Measurements from ENCODE around the gene ZNF577.
A peak's percentile ranks its signal among the peaks of the same experiment; 100 is the strongest.

Gene ZNF577

GRCh38 chr19:51903192-51903591 lies 15.4 kb upstream of the ZNF577 start:
- peaks cover 66% of the 10 kb centered on the region for H3K79me2 ChIP-seq (ENCODE audit: insufficient read depth, low read length)
- H3K4me3 ChIP-seq (ENCODE audit: low read length, poor library complexity, severe bottlenecking): peak overlapping the region; percentile 80
- H3K9me3 ChIP-seq (ENCODE audit: insufficient read depth, low read depth, low read length): peaks cover 17% of the 10 kb centered on the region; the same call in 1 of the 2 replicates
- H3K4me1 ChIP-seq (ENCODE audit: insufficient read depth, low read length, poor library complexity, severe bottlenecking): peaks cover 16% of the 10 kb centered on the region
- H4K20me1 ChIP-seq (ENCODE audit: insufficient read depth, low read length, poor library complexity, severe bottlenecking): peaks cover 11% of the 10 kb centered on the region
- H3K4me2 ChIP-seq (ENCODE audit: low read depth, low read length, poor library complexity, severe bottlenecking): peak overlapping the region; percentile 92
- TF ChIP-seq EZH2phosphoT487 (IDR thresholded peaks at IDR 0.05; ENCODE audit: borderline replicate concordance) (no peak), CTCF (conservative IDR thresholded peaks at IDR 0.05; ENCODE audit: low read length) (no peak)
- no peaks in the 10 kb centered on the region for H3K9me2 ChIP-seq (replicated peaks; ENCODE audit: low read depth, low read length)
- H2AFZ ChIP-seq (ENCODE audit: low read length): no peak overlapping the region
- H3F3A ChIP-seq (ENCODE audit: low read depth): no peaks in the 10 kb centered on the region
- H3K36me3 ChIP-seq (ENCODE audit: insufficient read depth, low read length): peaks cover 30% of the 10 kb centered on the region; the same call in 1 of the 2 replicates
- no peaks in the 10 kb centered on the region for H3K27me3 ChIP-seq (ENCODE audit: insufficient read depth, low read length, poor library complexity, severe bottlenecking)
- H3K9ac ChIP-seq (ENCODE audit: low read depth, low read length, poor library complexity, severe bottlenecking): peak overlapping the region; percentile 93

- H3K9me2 ChIP-seq (replicated peaks; ENCODE audit: low read depth, low read length): no peaks in the 10 kb centered on the region
- no peak overlapping the region for H2AFZ ChIP-seq (ENCODE audit: low read length)
- H3K4me2 ChIP-seq (ENCODE audit: low read depth, low read length, poor library complexity, severe bottlenecking): peak overlapping the region; percentile 92
- H3K4me1 ChIP-seq (ENCODE audit: insufficient read depth, low read length, poor library complexity, severe bottlenecking): peaks cover 16% of the 10 kb centered on the region
- peak overlapping the region; percentile 80 for H3K4me3 ChIP-seq (ENCODE audit: low read length, poor library complexity, severe bottlenecking)
- H3K36me3 ChIP-seq (ENCODE audit: insufficient read depth, low read length): peaks cover 44% of the 10 kb centered on the region
- peaks cover 70% of the 10 kb centered on the region for H3K79me2 ChIP-seq (ENCODE audit: insufficient read depth, low read length)
- peaks cover 11% of the 10 kb centered on the region for H4K20me1 ChIP-seq (ENCODE audit: insufficient read depth, low read length, poor library complexity, severe bottlenecking)
- no peaks in the 10 kb centered on the region for H3F3A ChIP-seq (ENCODE audit: low read depth)
- H3K27me3 ChIP-seq (ENCODE audit: insufficient read depth, low read length, poor library complexity, severe bottlenecking): no peaks in the 10 kb centered on the region
- H3K9me3 ChIP-seq (ENCODE audit: insufficient read depth, low read depth, low read length): peaks cover 21% of the 10 kb centered on the region; the same call in 1 of the 2 replicates
- H3K9ac ChIP-seq (ENCODE audit: low read depth, low read length, poor library complexity, severe bottlenecking): peak overlapping the region; percentile 93
- no peak for TF ChIP-seq EZH2phosphoT487 (IDR thresholded peaks at IDR 0.05; ENCODE audit: borderline replicate concordance)
- peak; percentile 32 for TF ChIP-seq CTCF (conservative IDR thresholded peaks at IDR 0.05; ENCODE audit: low read length)
These were observed 14.1 kb upstream of the ZNF577 start for GRCh38 chr19:51901860-51902259.

- H3K27me3 ChIP-seq (ENCODE audit: insufficient read depth, low read length, poor library complexity, severe bottlenecking): peaks cover 4% of the 10 kb centered on the region
- peaks cover 52% of the 10 kb centered on the region; the same call in 1 of the 2 replicates for H3K9me3 ChIP-seq (ENCODE audit: insufficient read depth, low read depth, low read length)
- no peaks in the 10 kb centered on the region for H3K4me1 ChIP-seq (ENCODE audit: insufficient read depth, low read length, poor library complexity, severe bottlenecking)
- H3K79me2 ChIP-seq (ENCODE audit: insufficient read depth, low read length): no peaks in the 10 kb centered on the region
- H3K9ac ChIP-seq (ENCODE audit: low read depth, low read length, poor library complexity, severe bottlenecking): no peak overlapping the region
- H3K9me2 ChIP-seq (replicated peaks; ENCODE audit: low read depth, low read length): no peaks in the 10 kb centered on the region
- H3F3A ChIP-seq (ENCODE audit: low read depth): no peaks in the 10 kb centered on the region
- H4K20me1 ChIP-seq (ENCODE audit: insufficient read depth, low read length, poor library complexity, severe bottlenecking): no peaks in the 10 kb centered on the region
- H2AFZ ChIP-seq (ENCODE audit: low read length): no peak overlapping the region
- no peak overlapping the region for H3K4me3 ChIP-seq (ENCODE audit: low read length, poor library complexity, severe bottlenecking)
- TF ChIP-seq CTCF (conservative IDR thresholded peaks at IDR 0.05; ENCODE audit: low read length) (no peak), EZH2phosphoT487 (IDR thresholded peaks at IDR 0.05; ENCODE audit: borderline replicate concordance) (no peak)
- no peak overlapping the region for H3K4me2 ChIP-seq (ENCODE audit: low read depth, low read length, poor library complexity, severe bottlenecking)
- peaks cover 82% of the 10 kb centered on the region for H3K36me3 ChIP-seq (ENCODE audit: insufficient read depth, low read length)
These were observed 3.5 kb upstream of the ZNF577 start for GRCh38 chr19:51891193-51891747.
